Stimulated activated CD8-positive, alpha-beta memory T cell treated with anti-CD3 and anti-CD28 coated beads, Interleukin-2, amount 100 ng/mL, for 1 hour (primary cell): ENCODE data around the gene SESN1.
A peak's percentile ranks its signal among the peaks of the same experiment; 100 is the strongest.
"Not testable (repeated sequence)": the region's sequence is repeated elsewhere in the genome, so short reads cannot be mapped to it uniquely, and the experiment has no call there.

Experiments
- DNase-seq, 2 donors: peaks; one replicate each; pipeline ENCODE4 v3.0.0-alpha.2; 2020; ENCODE audit warnings: low read depth in 2 of 2

Gene SESN1

DNA sequence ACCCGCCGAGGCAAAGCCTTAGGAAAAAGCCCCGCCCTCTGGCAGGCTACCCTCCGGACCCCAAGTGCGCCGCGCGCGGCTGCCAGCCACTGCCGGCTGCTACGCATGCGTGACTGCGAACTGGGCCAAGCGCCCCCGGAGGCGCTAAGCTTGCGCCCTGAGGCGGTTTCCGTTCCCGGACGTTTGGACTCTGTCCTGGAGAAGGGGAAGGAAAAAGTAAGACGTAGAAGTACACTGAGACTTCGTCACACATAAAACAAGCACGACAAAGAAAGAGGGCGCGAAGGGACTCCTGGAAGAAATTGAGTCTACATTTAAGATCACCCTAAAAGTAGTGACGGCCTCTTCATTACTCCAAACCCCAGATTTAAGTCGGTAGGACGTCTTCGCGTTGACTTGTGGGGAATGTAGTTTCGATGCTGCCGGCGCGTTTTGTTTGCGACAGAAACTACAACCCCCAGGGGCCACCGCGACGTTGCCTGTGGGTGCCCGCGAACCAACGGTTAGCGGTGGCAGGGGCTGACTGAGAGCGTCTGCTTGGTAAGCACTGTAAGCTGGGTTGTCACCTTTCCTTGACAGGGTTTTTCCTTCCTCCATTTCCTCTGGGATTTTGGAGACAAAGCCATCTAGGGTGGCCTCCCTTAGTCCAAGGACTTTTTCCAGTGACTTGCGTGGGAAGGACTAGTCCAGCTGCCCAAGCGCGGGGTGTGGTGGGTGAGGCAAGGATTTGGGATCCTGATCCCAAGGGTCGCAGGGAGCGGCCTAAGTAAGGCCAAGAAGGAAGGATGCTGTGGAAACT, 589 bp upstream of the SESN1 start, which contains the start of gene CEP57L1:
Gene CEP57L1 (plus strand): TSS at position 472 of the 799 bp plus-strand sequence. CDS start 49,715 bp downstream, outside the sequence.
- DNase-seq, result peak; percentile 87 to 89

DNA sequence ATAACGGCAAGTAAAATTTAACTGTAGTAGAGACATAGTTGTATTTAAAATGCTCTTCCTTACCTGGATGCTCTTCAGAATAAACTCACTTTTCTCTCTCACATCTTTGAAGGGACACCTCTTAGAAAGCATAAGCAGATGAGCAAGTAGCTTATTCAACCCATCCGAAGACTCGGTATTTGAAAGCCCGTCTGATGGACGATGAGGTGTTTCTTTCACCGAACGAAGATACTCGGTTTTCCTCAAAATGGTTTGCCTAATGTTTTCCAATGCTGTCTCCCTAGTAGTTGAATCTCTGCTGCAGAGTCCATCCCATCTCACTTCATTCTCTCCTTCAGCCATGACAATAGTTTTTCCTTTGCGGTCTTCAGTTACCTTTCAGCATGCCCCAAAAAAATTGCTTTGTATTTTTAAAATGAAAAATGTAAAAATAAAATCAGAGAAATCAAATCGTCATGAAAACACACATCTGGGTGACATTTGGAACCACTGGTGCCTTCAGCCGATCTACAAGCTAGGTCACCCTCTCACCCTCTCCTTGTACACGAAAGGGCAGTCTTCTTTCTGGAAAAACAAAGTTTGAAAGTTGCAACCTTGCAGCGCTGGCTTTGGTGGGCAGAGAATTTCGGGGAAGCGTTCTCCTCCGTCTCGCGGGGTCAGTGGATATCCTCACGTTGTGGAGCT, 772 bp downstream of the SESN1 start:
- DNase-seq, result no peak

DNA sequence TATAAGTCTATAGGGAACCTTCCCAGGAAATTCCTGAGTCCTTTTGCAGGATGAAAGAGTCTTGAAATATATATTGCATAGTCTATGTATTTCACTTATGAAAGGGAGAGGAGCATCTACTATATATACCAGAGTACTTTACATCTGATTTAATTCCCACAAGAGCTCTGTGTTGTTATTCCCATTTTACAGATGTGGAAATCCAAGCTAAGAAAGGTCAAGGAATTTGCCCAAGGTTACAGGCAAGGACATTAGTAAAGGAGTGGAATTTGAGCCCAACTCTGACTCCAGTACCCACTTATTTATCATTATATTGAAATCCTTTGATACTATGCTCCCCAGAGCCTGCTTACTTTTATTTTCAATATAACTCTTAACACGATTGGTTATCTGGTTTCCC, 2.6 kb downstream of the SESN1 start:
- DNase-seq, result no peak

DNA sequence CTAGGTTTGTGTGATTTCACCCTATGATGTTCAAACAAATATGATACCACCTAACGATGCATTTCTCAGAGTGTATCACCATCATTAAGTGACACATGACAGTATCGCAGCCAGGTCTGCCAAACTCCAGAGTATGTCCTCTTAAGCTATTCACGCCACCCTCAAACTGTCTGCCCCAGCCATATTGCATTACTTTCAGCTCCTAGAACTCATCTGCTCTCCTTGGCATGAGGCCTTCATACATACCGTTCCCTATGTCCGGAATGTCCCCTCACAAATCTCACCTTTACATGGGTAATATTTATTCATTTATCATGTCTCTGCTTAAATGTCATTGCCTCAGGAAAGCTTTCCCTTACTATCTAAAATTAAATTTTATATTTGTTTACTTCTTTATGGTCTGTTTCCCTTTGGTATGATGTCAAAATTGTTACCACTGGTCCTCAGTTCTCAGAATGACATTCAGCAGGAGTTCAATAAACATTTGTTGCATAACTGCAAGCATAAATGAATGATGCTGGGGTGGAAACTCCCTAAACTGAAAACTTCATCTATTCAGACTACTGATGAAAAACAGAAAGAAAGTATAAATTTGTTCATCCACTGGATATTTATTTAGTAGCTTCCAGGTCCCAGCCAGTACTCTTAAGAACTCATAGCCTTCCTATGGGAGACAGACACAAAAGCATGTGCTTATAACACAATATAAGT, 3.2 kb downstream of the SESN1 start:
- DNase-seq, result no peak

DNA sequence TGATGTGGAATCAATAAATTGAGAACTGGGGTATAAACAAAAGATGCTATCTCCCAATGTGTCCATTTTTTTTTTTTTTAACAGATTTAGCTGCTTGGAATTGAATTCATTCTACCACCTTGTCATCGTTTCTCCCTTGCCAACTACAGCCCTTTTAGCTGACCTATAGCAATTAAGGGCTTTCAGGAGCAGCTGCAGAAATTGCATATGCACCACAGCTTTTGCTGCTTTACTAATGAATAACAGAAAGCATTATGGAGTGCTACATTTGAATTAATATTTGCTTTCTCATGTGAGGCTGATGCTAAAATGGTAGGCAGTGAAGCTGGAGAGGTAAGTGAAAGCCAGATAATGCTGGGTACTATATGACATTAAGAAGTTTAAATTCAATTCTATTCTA, 5.7 kb downstream of the SESN1 start:
- no peak for DNase-seq

DNA sequence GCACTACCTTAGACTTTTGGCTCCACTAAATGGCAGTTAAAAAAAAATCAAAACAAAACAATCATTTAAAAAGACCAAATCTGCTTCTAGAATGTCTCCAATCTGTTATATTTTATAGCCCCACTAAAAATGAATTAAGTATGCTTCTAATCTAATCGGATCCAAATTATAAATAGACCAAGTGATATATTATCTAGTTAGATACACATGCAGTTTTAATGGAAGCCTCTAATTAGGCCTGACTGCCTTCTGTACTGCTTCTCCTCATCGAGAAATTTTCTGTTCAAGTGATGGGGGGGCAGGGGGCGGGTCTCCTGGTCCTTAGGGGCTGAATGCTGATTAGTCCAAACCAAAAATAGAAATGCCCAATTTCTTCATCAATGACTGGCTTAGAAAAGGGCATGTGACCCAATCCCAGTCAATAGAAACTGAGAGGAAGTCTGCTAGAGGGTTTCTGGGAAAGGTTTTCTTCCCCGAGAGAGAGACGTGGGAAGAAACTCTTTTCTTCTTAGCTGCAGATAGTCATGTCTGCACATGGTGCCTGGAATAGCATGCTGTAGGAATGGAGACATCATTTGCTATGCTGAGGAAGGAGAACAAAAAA, 6.9 kb downstream of the SESN1 start:
- DNase-seq, result no peak

DNA sequence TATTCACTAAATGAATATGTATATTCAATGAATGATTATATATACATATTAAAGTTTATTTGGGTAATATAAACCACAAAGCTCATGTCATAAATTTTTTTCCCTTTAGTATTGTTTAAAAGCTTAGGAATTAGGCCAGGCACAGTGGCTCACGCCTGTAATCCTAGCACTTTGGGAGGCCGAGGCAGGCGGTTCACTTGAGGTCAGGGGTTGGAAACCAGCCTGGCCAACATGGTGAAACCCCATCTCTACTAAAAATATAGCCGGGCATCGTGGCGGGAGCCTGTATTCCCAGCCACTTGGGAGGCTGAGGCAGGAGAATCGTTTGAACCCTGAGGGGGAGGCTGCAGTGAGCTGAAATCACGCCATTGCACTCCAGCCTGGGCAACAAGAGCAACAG, 10.5 kb downstream of the SESN1 start:
- DNase-seq, result not testable (repeated sequence)

DNA sequence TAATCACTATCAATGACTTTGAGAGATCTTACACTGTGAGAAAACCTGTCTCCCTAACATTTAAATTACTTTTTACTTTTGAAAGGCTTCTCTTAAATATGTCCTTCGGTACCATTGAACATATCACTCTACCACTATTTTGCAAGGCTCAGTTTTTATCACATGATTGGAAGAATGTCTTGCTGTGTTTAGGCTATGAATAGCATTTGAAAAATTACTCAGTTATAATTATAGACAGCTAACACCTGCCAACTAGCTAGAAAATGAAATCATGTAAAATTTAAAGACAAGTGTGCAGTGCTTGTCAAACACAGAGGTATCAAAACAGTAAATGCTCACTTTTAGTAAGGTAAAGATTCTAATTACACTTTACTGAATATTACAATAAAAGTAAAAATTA, 11.0 kb downstream of the SESN1 start:
- DNase-seq, result no peak

DNA sequence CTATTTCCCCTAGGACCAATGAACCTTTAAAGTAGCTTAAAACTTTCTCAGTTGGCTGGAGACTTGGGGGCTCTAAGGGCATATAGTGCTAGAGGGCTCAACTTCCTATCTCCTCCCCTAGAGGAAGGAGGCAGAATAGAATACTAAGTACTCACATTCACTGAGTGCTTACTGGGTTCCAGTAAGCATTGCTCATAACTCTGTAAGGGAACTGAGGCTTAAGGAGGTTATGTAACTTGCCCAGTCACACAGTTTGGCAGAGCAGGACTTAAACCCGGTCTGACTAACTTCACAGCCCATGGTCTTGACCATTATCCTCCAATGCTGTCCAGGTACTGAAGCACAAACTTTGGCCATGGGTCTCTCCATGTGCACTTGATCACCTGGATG, 12.5 kb downstream of the SESN1 start:
- DNase-seq, result no peak

DNA sequence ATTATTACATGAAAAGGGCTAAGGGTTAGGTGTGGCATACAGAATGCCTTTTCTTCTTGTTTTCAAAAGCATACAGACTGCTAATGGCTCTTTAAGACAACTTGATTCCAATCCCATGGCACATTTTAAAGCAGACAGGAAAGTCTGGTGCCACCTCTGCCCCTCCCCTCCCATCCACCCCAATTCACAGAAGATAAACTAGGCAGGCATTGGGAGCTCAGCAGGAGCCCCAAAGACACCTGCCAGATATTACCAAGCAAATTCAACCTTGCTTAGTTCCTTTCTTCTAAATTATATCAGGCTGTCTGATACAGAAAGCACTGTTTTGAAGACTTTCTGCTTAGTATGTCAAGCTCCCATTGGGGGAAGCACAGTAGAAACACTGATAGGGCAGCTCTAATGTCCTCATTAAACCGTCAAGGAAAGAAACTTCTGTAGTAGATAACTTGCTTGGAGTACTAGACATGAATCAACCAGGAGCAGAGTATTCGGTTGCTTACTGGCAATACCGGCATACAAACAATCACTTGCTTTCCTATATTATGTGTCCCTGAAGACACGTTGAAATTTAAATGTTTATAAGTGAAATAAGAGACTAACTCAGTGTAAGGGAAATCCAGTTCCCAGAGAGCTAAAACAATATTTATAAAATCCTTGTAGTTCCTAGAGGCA, 13.0 kb downstream of the SESN1 start:
- DNase-seq, result no peak

DNA sequence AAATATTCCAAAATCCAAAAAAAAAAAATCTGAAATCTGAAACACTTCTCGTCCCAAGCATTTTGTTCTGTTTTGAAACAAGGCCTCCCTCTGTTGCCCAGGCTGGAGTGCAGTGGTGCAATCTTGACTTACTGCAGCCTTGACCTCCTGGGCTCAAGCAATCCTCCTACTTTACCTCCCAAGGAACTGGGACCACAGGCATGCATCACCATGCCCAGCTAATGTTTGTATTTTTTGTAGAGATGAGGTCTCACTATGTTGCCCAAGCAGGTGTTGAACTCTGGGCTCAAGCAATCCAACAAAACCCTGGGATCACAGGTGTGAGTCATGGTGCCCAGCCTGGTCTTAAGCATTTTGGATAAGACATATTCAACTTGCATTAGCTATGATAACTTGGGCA, 13.6 kb downstream of the SESN1 start:
- DNase-seq, result no peak

DNA sequence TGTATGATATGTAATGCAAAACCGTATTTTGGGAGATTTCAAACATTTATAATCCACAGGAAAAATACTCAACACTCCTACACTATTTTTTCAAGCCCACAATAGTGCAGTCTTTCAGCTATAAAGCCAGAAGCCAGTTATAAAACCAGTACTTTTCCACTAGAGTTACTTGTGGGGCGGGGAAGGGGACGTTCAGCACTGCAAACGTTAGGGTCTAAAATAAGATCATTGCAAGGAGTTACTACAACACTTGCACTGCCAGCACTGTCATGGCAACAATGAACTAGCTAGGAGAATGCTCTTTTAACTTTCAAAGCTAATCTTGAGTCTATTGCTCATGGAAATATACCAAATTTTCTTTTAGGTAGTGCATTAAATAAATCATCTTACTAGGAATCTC, 14.7 kb downstream of the SESN1 start:
- DNase-seq, result no peak

DNA sequence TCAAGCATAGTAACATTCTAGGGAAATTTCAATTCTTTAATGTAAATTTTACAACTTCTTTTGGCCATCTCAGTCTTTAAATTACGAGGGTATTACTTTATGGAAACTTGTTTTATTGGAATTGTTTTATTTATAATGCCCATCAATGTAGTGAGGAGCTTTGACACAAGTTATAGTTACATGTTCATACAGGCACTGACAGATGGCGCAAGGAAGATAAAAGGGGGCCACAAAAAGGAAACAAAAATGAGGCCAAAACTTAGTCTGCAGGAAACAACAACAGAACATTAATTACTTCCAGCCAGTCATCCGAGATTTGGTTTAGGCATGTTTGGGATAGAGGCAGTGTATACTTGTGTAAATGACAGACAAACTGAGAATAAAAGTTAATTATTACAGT, 18.3 kb downstream of the SESN1 start:
- no peak for DNase-seq

DNA sequence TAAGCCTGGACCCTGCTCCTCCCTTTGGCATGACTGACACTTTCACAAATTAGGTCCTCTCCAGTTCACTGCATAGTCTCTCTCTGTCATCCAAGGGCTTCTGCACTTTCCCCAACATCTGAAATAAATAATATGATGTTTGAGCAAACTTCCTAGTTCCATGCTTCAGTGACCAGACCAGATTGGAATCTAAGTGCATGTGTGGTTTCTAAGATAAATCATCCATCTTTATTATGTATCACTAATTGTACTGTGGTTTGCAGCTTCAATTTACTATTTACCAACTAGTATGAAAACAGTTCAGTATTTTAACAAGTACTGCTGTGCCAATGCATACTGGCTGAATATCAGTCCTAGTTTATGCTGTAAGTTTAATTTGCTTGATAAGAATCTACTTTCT, 18.7 kb downstream of the SESN1 start:
- DNase-seq, result no peak

DNA sequence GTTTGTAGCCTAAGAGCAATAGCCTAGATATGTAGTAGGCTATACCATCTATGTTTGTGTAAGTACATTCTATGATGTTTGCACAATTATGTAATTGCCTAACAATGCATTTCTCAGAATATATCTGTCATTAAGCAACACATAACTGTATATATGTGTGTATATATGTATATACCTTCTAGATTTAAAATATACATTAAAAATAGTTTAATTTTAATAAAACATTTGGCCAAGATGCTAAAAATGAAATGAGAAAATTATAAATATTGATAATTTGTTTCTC, 20.6 kb downstream of the SESN1 start:
- no peak for DNase-seq

DNA sequence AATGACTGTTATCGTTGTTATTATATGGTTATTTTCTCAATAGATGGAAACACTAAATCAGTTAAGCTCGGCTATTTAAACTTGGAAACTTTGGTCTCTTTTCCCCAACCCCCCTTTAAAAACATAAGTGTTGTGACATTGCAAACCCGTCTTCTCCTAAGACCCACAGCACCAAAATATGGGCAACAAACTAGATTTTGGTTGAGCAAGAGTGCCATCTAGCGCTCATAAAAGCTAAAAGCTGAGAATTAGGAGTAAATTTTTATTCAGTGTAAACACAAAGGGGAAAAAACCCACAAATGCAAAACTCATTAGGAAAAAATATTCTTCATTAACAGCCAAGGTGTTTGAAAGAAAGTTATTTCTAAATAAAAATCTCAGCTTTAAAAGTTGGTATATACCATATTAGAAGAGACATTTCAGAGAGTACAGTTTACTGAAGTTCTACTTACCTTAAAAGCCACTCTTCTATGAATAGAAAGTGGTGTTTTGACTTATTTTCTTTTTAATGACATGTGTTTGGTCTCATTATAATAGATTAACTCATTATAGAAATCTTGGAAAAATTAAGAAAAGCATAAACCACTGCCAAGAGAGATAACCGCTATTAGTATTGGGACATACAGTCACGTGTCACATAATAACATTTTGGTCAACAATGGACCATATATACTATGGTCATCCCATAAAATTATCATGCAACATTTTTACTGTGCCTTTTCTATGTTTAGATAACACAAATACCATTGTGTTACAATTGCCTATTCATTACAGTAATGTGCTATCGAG, 21.1 kb downstream of the SESN1 start:
- DNase-seq, result no peak

DNA sequence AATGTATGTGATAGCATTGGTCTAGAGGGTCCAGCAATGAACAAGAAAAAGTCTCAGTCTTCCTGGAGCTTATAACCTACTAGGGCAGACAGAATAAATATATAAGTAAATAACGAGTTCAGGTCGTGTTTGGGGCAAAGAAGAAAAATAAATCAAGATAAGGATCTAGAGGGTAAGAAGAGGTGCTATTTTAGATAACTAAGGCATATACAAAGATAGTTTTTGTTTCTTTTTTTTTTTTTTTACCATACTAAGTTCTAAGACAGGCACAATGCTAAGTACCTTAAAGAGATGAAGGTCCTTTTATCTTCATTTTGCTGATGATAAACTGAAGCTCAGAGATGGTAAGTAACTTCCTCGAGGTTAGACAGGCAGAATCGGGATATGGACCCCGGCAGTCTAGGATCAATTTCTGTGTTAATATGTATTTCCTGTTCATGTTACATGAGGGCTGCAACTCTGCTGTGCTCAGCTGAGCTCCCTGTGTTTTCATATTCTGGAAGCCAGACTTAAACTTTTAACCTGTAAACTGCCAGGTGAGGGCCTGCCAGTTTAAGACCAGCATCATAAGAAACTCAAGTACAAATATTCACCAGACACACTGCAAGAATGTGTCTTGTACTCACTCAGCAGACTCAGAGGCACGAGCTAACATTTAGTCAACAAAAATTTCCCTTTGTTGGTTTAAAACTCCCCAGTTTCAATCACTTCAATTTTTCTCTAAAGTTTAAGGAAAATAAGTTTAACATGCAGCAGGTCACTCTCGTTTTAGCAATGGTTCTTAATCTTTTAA, 23.3 kb downstream of the SESN1 start:
- DNase-seq, result no peak

DNA sequence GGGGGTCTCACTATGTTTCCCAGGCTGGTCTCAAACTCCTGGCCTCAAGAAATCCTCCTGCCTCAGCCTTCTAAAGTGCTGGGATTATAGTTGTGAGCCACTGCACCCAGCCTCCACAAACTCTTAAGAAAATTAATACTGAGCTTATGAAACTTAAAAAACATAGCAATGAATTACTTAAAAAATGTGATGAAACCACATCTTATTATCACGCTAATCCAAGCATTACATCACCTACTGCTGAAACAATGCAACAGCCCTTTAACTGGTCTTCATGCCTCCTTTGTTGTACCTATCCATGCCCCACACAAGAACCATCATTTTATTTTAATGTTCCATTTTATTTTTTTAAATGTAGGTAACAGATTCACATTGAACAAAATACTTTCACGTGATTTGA, 24.9 kb downstream of the SESN1 start:
- no peak for DNase-seq

DNA sequence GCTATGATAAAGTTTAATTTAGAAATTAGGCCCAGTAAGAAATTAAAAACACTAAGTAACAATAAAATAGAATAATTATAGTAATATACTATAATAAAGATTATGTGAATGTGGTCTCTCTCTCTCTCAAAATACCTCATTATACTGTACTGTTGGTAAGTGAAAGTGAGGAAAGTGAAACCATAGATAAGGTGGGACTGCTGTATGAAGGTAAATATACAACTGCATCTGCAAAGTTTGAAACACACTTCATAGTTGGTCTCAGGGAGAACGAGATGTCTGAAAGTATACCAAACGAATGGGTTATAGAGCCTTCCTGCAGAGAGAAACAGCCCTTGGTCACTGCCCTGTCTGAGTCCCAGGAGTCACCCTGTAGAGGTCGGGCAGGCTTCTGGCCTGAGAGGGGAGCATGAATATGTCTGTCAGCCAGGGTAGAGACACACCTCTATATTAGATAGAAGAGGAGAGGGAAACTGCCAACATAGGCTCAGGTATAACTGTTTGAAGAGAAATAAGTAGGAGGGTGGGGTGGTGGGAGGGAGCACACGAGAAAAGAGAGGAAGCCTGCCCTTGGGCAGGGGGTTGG, 31.8 kb downstream of the SESN1 start:
- no peak for DNase-seq

DNA sequence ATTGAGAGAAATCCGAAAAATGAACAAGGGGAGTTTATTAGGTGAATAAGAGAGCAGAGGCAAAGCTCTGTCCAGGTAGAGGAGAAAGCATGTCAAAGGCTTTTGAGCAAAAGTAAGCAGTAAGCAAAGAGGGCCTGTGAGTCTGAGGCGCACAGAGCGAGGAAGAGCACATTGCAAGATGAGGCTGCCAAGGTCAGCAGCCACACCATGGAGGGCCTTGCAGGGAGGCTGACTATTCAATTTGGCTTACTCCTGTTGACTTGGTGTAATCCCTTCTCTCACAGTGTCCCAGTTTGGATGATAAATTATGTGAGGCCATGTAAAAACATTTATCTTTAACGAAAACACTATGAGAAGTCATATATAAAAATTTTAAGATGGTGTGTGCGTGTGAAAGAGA, 32.4 kb downstream of the SESN1 start:
- no peak for DNase-seq
